UCSD-AML1 (cell line): ENCODE results near the gene ANXA2R.
"Not testable (repeated sequence)": the region's sequence is repeated elsewhere in the genome, so short reads cannot be mapped to it uniquely, and the experiment has no call there.

Experiments
- DNase-seq: peaks from one replicate; lab custom pipeline; 2025; ENCODE audit not compliant: unreplicated experiment; lab: John Stamatoyannopoulos, UW

ANXA2R gene

GRCh38 chr5:43040287-43041098, at the start of gene ANXA2R:
TSS of gene ANXA2R (minus strand) at chr5:43040319. CDS start at chr5:43040046, 273 bp downstream.
- peak; percentile 90 for DNase-seq

GRCh38 chr5:43086118-43086908, 46.2 kb upstream of the ANXA2R start:
- DNase-seq = not testable (repeated sequence)

- no peak for DNase-seq
Measured at GRCh38 chr5:43085453-43085852, 45.3 kb upstream of the ANXA2R start.

GRCh38 chr5:43084468-43084867, 44.3 kb upstream of the ANXA2R start:
- DNase-seq = not testable (repeated sequence)

- DNase-seq = not testable (repeated sequence)
Measured at GRCh38 chr5:43081345-43081744, 41.2 kb upstream of the ANXA2R start.

- DNase-seq = no peak
Measured at GRCh38 chr5:43078956-43079355, 38.8 kb upstream of the ANXA2R start.

- not testable (repeated sequence) for DNase-seq
Measured at GRCh38 chr5:43077446-43078191, 37.5 kb upstream of the ANXA2R start.

GRCh38 chr5:43075319-43076293, 35.5 kb upstream of the ANXA2R start:
- no peak for DNase-seq

GRCh38 chr5:43074987-43075318, 34.8 kb upstream of the ANXA2R start:
- DNase-seq = no peak

GRCh38 chr5:43073597-43074546, 33.8 kb upstream of the ANXA2R start:
- no peak for DNase-seq

- DNase-seq = not testable (repeated sequence)
Measured at GRCh38 chr5:43069401-43069720, 29.2 kb upstream of the ANXA2R start.

GRCh38 chr5:43068037-43068436, 27.9 kb upstream of the ANXA2R start:
- DNase-seq = no peak

GRCh38 chr5:43066799-43067741, 27.0 kb upstream of the ANXA2R start:
- peak; percentile 87 for DNase-seq

- peak; percentile 86 for DNase-seq
Measured at GRCh38 chr5:43065948-43066798, 26.1 kb upstream of the ANXA2R start.

- DNase-seq = no peak
Measured at GRCh38 chr5:43065387-43065947, 25.3 kb upstream of the ANXA2R start.

- DNase-seq = no peak
Measured at GRCh38 chr5:43063721-43064171, 23.6 kb upstream of the ANXA2R start.
